Measurements from ENCODE around the gene PARP12.

The PARP12 gene

GRCh38 chr7:140024585-140024984, 38.2 kb downstream of the PARP12 start:
- no peak for TF ChIP-seq CTCF (IDR thresholded peaks at IDR 0.05)

- TF ChIP-seq CTCF (IDR thresholded peaks at IDR 0.05): no peak
Measured at GRCh38 chr7:140023728-140024127, 39.0 kb downstream of the PARP12 start.

GRCh38 chr7:140022582-140023211, 40.1 kb downstream of the PARP12 start:
- TF ChIP-seq CTCF (IDR thresholded peaks at IDR 0.05): no peak

GRCh38 chr7:140021603-140022002, 41.1 kb downstream of the PARP12 start:
- no peak for TF ChIP-seq CTCF (IDR thresholded peaks at IDR 0.05)

- TF ChIP-seq CTCF (IDR thresholded peaks at IDR 0.05): no peak
Measured at GRCh38 chr7:140019606-140020005, 43.1 kb downstream of the PARP12 start.

- TF ChIP-seq CTCF (IDR thresholded peaks at IDR 0.05): no peak
Measured at GRCh38 chr7:140019172-140019571, 43.6 kb downstream of the PARP12 start.

GRCh38 chr7:140018125-140019043, 44.4 kb downstream of the PARP12 start:
- no peak for TF ChIP-seq CTCF (IDR thresholded peaks at IDR 0.05)

Measured in LNCAP (cell line).